ENCODE measurements around the gene GRID2. TPM values are rescaled to one million over a fixed set of nuclear protein-coding genes. Genes with fewer than 3 reads are reported as not detected.

The GRID2 gene
- total and polyA plus RNA-seq, 10 of the 15 experiments (the other 5 are each of a cell fraction or from before 2014, with no cell fraction given): not detected

DNA sequence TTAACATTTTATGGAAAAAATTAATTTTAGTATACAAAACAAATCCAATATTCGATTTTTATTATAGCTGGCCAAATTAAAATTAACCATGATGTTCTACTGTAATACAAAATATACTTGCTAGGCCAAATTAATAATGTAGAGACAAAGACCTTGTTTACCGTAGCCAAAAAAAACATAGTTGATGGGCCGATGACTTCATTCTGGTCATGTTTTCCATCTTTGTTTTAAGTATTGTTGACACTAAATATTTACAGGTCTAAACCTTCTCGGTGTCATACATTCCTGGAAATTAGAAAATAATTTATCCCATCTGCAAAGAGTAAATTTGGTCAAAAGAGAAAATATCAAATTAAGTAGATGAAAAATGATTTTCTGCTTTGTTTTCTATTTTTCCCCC, 698.5 kb downstream of the GRID2 start:
- Histone ChIP-seq H3K36me3 (ENCODE audit: control insufficient read depth in 2 of 2, insufficient read depth in 2 of 2, low read length in 1 of 2) (no peaks in the 10 kb centered on the region), H3K79me2 (ENCODE audit: control insufficient read depth, insufficient read depth, low read length) (no peaks in the 10 kb centered on the region), H4K20me1 (ENCODE audit: control insufficient read depth, insufficient read depth) (no peaks in the 10 kb centered on the region), H3K4me1 (ENCODE audit: control insufficient read depth, insufficient read depth, low read length) (no peaks in the 10 kb centered on the region), H3K4me3 (no peak overlapping the region), H3K9me3 (replicated peaks; ENCODE audit: control insufficient read depth, insufficient read depth, low read length) (no peaks in the 10 kb centered on the region), H2AFZ (ENCODE audit: control insufficient read depth, low read depth, low read length) (no peak overlapping the region), H3K9ac (ENCODE audit: control insufficient read depth, insufficient read depth, low read length) (no peak overlapping the region), H3K27ac (ENCODE audit: control insufficient read depth, insufficient read depth) (no peak overlapping the region), H3K4me2 (ENCODE audit: control insufficient read depth, insufficient read depth) (no peak overlapping the region), H3K27me3 (replicated peaks in 1 of 2; ENCODE audit: control insufficient read depth in 2 of 2, insufficient read depth in 2 of 2, low read length in 1 of 2) (no peaks in the 10 kb centered on the region)
- POLR2A ChIA-PET: no interaction called here
- RAD21 ChIA-PET (ENCODE audit: unreplicated experiment): no interaction called here
- CTCF ChIA-PET: no interaction called here
- DNase-seq (ENCODE audit: low read depth, low spot score) (no peak), FAIRE-seq (no peak), ATAC-seq (no peak)
- WGBS (ENCODE audit: insufficient coverage, insufficient replicate concordance, low lambda C conversion rate, missing lambda C conversion rate): 43% methylated on average over 4 of the region's 4 CpGs
- in situ Hi-C loops (cut with MboI): no loop called here
- SMC1A ChIA-PET (ENCODE audit: uncharacterized antibody, unreplicated experiment): no interaction called here
- intact Hi-C loops (cut with micrococcal nuclease; ENCODE audit: unreplicated experiment): no loop called here
- no TSS peak for BruUV-seq (replicated peaks)
- no peak for TF ChIP-seq DPF2 (IDR thresholded peaks at IDR 0.05)
- TF ChIP-seq, protein P1, sequence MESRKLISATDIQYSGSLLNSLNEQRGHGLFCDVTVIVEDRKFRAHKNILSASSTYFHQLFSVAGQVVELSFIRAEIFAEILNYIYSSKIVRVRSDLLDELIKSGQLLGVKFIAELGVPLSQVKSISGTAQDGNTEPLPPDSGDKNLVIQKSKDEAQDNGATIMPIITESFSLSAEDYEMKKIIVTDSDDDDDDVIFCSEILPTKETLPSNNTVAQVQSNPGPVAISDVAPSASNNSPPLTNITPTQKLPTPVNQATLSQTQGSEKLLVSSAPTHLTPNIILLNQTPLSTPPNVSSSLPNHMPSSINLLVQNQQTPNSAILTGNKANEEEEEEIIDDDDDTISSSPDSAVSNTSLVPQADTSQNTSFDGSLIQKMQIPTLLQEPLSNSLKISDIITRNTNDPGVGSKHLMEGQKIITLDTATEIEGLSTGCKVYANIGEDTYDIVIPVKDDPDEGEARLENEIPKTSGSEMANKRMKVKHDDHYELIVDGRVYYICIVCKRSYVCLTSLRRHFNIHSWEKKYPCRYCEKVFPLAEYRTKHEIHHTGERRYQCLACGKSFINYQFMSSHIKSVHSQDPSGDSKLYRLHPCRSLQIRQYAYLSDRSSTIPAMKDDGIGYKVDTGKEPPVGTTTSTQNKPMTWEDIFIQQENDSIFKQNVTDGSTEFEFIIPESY (IDR thresholded peaks at IDR 0.05): no peak
- TF ChIP-seq HDAC2 (IDR thresholded peaks at IDR 0.05): no peak
- TF ChIP-seq CHD1 (IDR thresholded peaks at IDR 0.05; ENCODE audit: low read depth, low read length): no peak
- TF ChIP-seq, protein P2, sequence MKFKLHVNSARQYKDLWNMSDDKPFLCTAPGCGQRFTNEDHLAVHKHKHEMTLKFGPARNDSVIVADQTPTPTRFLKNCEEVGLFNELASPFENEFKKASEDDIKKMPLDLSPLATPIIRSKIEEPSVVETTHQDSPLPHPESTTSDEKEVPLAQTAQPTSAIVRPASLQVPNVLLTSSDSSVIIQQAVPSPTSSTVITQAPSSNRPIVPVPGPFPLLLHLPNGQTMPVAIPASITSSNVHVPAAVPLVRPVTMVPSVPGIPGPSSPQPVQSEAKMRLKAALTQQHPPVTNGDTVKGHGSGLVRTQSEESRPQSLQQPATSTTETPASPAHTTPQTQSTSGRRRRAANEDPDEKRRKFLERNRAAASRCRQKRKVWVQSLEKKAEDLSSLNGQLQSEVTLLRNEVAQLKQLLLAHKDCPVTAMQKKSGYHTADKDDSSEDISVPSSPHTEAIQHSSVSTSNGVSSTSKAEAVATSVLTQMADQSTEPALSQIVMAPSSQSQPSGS (IDR thresholded peaks at IDR 0.05; ENCODE audit: low read length): no peak
- TF ChIP-seq PAX5 (IDR thresholded peaks at IDR 0.05; ENCODE audit: borderline replicate concordance, low read depth, low read length): no peak

Measured in GM12878 (cell line).